Endothelial cell of hepatic sinusoid (primary cell): ENCODE data around the gene PCDH12.

Experiments
- in situ Hi-C: cut with HindIII; loops from 2 replicates; pipeline ENCODE4 v1.10.0; 2017; ENCODE audit warnings: low sequenced_read_pairs

PCDH12 gene

GRCh38 chr5:141958113-141958512 is at the start of gene PCDH12:
Gene PCDH12 (minus strand): TSS chr5:141958202. CDS start chr5:141957851, 351 bp downstream.
- in situ Hi-C loops: loop anchor here (5.0 kb wide), 1 partner anchor 46 kb away; no protein-coding TSS in a partner anchor

GRCh38 chr5:142007237-142007544 is 49.2 kb upstream of the PCDH12 start:
- in situ Hi-C loops: no loop called here

- in situ Hi-C loops: no loop called here
These were observed 48.6 kb upstream of the PCDH12 start for GRCh38 chr5:142006363-142007236.

DNA sequence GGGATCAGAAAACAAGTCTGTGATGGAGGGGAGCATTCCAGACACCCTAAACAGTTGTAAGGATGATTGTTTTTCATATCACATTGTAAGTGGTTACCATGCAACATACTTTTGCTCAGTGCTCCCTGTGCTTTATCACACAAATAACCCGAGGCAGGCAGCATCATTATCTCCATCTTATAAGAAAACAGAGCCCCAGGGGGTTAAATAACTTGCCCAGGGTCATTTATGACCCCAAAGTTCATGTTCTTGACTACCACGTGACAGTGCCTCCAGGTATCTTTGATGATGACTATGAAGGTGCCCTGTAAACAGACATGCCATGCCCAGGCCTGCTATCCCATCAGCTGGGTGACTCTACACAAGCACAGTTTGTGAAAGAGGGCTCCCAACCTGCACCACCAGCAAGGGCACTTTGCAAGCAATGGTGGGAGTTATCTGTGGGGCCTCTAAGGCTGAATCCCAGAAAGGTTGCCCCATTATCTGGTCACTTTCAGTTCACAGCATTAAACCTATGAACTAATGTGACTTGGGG is 45.3 kb upstream of the PCDH12 start:
- in situ Hi-C loops: no loop called here

- in situ Hi-C loops: no loop called here
These were observed 42.9 kb upstream of the PCDH12 start for GRCh38 chr5:142000704-142001484.

DNA sequence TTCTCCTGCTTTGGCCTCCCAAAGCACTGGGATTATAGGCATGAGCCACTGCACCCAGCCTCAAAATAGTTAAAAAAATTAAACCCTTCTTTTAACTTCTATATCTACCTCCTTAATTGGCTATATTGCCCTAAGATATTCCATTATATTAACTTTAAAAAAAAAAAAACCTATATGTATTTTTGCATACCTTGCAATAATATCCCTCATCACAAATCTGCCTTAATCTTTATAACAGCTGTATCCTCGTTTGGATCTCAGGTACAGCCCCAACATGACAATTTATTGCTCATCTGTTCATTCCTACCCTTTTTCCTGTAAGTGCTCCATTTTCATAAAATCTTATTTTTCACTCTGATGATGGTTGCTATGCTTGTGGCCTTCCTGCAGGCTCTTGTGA is 42.2 kb upstream of the PCDH12 start:
- in situ Hi-C loops: no loop called here

GRCh38 chr5:141997358-141997960 is 39.5 kb upstream of the PCDH12 start:
- in situ Hi-C loops: no loop called here

DNA sequence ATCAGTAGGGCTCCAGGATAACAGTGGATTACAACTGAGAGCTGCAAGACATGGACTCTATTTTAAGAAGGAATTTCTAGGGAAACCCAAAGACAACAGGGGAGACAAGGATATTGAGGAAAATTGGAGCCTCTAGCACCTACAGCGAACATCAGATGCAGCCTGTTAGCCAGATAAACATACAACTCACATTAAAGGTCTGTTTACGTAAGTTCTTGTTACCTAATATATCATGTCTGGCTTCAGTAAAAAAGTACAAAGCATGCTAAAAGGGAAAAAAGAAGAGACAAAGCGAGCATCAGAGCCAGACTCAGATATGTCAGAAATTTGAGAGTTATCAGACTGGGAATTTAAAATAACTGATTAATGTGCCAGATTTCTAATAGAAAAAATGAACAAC is 37.7 kb upstream of the PCDH12 start:
- in situ Hi-C loops: no loop called here

DNA sequence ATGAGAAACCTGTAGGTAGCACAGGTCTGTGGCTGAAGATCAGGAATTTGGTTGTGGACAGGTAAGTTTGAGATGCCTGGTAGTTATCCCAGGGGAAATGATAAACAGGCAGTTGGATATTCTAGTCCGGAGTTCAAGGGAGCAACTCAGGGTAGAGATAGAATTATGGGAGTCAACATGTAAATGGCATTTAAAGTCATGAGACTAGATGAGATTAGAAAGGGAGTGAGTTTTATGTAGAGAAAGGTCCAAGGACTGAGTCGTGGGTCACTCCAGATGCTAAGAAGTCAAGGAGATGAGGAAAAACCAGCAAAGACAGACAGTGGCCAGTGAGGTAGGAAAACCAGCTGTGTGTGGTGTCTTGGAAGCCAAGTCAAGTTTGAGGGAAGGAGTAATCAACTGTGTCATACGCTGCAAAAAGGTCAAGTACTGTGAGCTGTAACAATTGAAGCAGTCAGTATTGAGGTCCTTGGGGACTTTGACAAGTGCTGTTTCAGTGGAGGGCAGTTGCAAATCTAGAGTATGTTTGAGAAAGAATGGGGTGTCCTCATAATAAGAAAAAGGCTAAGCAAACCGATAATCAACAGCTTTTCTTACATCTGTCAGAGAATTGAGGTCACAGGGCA is 36.6 kb upstream of the PCDH12 start:
- in situ Hi-C loops: no loop called here

GRCh38 chr5:141992349-141992963 is 34.5 kb upstream of the PCDH12 start:
- in situ Hi-C loops: no loop called here

DNA sequence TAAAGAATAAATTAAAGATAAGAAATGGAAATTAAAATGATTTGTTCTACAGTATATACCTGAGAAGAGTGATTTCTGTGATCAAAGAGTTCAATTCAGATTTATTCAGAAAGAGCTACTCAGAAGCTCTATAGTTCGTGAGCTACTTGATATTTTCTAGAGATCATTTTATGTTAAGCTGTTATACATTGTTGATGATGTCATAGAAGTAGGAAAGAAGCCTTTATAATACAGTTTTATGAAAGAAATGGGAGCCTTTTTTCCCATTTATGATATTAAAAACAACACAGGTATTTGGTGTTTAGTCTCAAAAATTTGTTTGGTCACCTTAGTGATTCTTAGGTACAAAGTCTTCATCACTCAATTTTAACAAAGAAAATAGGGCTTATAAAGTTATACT is 31.7 kb upstream of the PCDH12 start:
- in situ Hi-C loops: loop anchor here (5.0 kb wide), 1 partner anchor 158 kb away; no protein-coding TSS in a partner anchor

DNA sequence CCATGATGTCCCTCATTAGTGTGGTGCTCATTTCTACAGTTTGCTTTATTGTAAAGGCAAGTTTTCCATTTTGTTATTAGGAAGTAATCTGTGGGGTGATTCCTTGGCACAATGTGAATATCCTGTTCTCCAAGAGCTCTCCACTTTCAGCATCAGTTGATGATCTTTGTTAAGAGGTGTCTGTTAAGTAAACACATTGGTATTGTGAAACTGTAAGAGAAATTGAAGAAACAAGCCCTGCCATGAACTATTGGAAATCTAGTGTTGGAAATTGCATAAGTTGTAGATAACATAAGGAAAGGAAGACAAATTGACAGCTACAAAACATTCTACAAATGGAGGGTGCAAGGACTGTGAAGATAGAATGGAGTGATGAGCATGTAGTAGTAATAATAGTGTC is 28.1 kb upstream of the PCDH12 start:
- in situ Hi-C loops: loop anchor here (5.0 kb wide), 1 partner anchor 161 kb away; no protein-coding TSS in a partner anchor

- in situ Hi-C loops: no loop called here
These were observed 24.6 kb upstream of the PCDH12 start for GRCh38 chr5:141982626-141983025.

DNA sequence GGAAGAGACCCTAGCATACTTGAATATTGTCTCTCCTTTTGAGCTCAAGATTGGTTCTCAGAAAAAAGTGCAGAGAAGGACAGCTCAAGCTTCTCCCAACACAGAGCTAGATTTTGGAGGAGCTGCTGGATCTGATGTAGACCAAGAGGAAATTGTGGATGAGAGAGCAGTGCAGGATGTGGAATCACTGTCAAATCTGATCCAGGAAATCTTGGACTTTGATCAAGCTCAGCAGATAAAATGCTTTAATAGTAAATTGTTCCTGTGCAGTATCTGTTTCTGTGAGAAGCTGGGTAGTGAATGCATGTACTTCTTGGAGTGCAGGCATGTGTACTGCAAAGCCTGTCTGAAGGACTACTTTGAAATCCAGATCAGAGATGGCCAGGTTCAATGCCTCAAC is 20.4 kb upstream of the PCDH12 start:
- in situ Hi-C loops: loop anchor here (10.0 kb wide), 2 partner anchors 284 to 566 kb away; no protein-coding TSS in a partner anchor

- in situ Hi-C loops: loop anchor here (10.0 kb wide), 2 partner anchors 281 to 569 kb away; no protein-coding TSS in a partner anchor
These were observed 18.2 kb upstream of the PCDH12 start for GRCh38 chr5:141976176-141976575.

- in situ Hi-C loops: loop anchor here (10.0 kb wide), 2 partner anchors 279 to 571 kb away; no protein-coding TSS in a partner anchor
These were observed 16.0 kb upstream of the PCDH12 start for GRCh38 chr5:141973871-141974595.

- in situ Hi-C loops: loop anchor here (10.0 kb wide), 2 partner anchors 275 to 575 kb away; no protein-coding TSS in a partner anchor
These were observed 12.1 kb upstream of the PCDH12 start for GRCh38 chr5:141969783-141970771.

DNA sequence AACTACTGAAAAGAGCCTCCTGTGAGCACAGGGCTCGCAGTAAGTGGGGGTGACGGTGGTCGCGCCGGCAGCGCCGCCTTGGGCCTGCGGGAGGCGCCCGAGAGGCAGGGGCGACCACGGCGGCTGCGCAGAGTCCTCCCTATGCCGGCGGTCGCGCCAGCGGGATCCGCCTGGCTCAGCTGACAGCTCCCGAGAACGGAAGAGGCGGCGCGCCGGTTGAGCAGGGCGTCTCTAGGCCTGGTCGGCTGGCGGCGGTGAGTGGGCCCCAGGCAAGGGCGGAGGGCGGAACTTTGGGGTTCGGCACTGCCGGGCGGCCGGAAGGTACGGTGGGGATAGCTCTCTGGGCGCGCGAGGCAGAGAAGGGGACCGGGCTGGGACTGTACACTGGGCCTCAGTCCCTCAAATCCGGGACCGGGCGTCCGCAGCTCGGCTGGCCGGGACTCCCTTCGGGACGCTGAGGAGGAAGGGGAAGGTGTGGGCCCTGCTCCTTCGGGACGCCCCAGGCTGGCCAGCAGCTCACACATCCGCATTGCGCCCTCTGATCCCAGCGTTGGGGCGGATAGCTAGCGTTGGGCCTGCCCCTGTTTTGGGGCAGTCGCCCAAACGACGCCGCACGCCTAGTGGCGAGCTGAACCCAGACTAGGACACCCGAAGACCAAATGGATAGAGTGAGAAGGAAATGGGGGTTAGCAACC is 11.1 kb upstream of the PCDH12 start, which contains the start of gene RNF14:
TSS of gene RNF14 (plus strand) at position 192 of the 695 bp plus-strand sequence. CDS start 4,484 bp downstream, outside the sequence.
- in situ Hi-C loops: no loop called here
